H1 (cell line): ENCODE results near the gene SERAC1. TPM values are rescaled to one million over a fixed set of nuclear protein-coding genes. Genes with fewer than 3 reads are reported as not detected.

Experiments used
- CHD7 ChIP-seq: fragments of 300-600 bp; sonication (generic); IDR thresholded peaks from 2 replicates; pipeline ENCODE4 v1.7.1; 2012; ENCODE audit warnings: low read length, moderate library complexity, mild to moderate bottlenecking, inconsistent platforms; ENCODE audit not compliant: insufficient replicate concordance
- EP300 ChIP-seq, 2 experiments: IDR thresholded peaks; 1 replicate in 1 of 2; 2 replicates in 1 of 2; pipeline ENCODE4 v1.6.1; 2011 to 2012; ENCODE audit warnings: low read depth in 2 of 2, low read length in 2 of 2, mild to moderate bottlenecking in 2 of 2, borderline replicate concordance in 1 of 2, inconsistent platforms in 1 of 2, moderate library complexity in 1 of 2
- polyA plus RNA-seq, 7 experiments: library from polyadenylated mRNA; depleted of rRNA in 3 of 7; stranded (reverse) in 5 of 7; unstranded in 2 of 7; fragments of >200 nt in 5 of 7; fragments of 200-250 nt in 2 of 7; gene quantifications; 1 replicate in 5 of 7; 2 replicates in 1 of 7; 4 replicates in 1 of 7; pipeline versions ENCODE4 v1.2.1 to v1.2.3, GENCODE V29; 2011 to 2013; ENCODE audit warnings: missing spikeins in 2 of 7, mixed read lengths in 2 of 7
- total RNA-seq: library from RNA; stranded (reverse); fragmentation: NEBNext Ultra II Directional; extraction: Animal tissue kit (Norgen Biotek cat#: 25700); gene quantifications from 2 replicates; pipeline ENCODE4 v1.2.1, GENCODE V29; 2021

The SERAC1 gene
- total and polyA plus RNA-seq, 2 of the 8 experiments (the other 6 are each of a cell fraction or from before 2014, with no cell fraction given), result 7.3 to 9.0 TPM

GRCh38 chr6:158113802-158114201 lies 54.3 kb downstream of the SERAC1 start (continued):
- TF ChIP-seq CHD7 (no peak), EP300 (IDR thresholded peaks at IDR 0.05; ENCODE audit: borderline replicate concordance in 1 of 2, low read depth in 2 of 2, low read length in 2 of 2) (no peak)
